Esophagus muscularis mucosa (tissue), 4 donors: Measurements from ENCODE around the gene ASTN2. TPM values are rescaled to one million over a fixed set of nuclear protein-coding genes. Genes with fewer than 3 reads are reported as not detected.

Experiments
- DNase-seq: peaks from one replicate; pipeline ENCODE4 v3.0.0-alpha.2; 2017; ENCODE audit errors: extremely low spot score
- H3K27ac ChIP-seq, 4 donors: fragments of 200-600 bp; sonication (generic); replicated peaks in 1 of 4; 1 replicate in 3 of 4; 2 replicates in 1 of 4; pipeline ENCODE4 v1.5.1; 2016 to 2019; ENCODE audit warnings: mild to moderate bottlenecking in 1 of 4
- H3K27me3 ChIP-seq, 4 donors: fragments of 200-600 bp; sonication (generic); one replicate each; pipeline versions ENCODE4 v1.5.1 to v1.6.0; 2016 to 2019
- H3K36me3 ChIP-seq, 4 donors: fragments of 200-600 bp; sonication (generic); one replicate each; pipeline ENCODE4 v1.5.1; 2016 to 2019
- H3K4me1 ChIP-seq, 4 donors: fragments of 200-600 bp; sonication (generic); one replicate each; pipeline ENCODE4 v1.5.1; 2016 to 2019
- H3K4me3 ChIP-seq, 4 donors: fragments of 200-600 bp; sonication (generic); 1 replicate in 2 of 4; 2 replicates in 2 of 4; pipeline ENCODE4 v1.5.1; 2016 to 2019; ENCODE audit warnings: mild to moderate bottlenecking in 4 of 4, moderate library complexity in 1 of 4
- H3K9me3 ChIP-seq, 4 donors: fragments of 200-600 bp; sonication (generic); 1 replicate in 3 of 4; 2 replicates in 1 of 4; pipeline ENCODE4 v1.5.1; 2016 to 2019
- EP300 ChIP-seq: sonication (generic); formaldehyde crosslinking; IDR thresholded peaks from one replicate; pipeline ENCODE4 v1.6.1; 2017; ENCODE audit warnings: antibody characterized with exemption
- POLR2A ChIP-seq: fragments of 450-650 bp; IDR thresholded peaks from one replicate; pipeline ENCODE4 v1.6.1; 2017; ENCODE audit warnings: antibody characterized with exemption, moderate library complexity, mild to moderate bottlenecking, low read depth
- POLR2AphosphoS5 ChIP-seq, 2 donors: sonication (generic); formaldehyde crosslinking; IDR thresholded peaks; one replicate each; pipeline ENCODE4 v1.6.1; 2017; ENCODE audit warnings: antibody characterized with exemption in 2 of 2
- WGBS: methylation state at CpG from one replicate; pipeline ENCODE4 v1.1.5; 2018; 5-methylcytosine and 5-hydroxymethylcytosine counted together
- intact Hi-C: fragments of 100-400 bp; cut with DNase I; formaldehyde crosslinking; loops from one replicate; pipeline ENCODE4 v1.15.1; 2023
- total RNA-seq, 4 donors: library from RNA; depleted of rRNA; stranded (reverse); fragments of >200 nt; gene quantifications; one replicate each; pipeline versions ENCODE4 v1.1.0 to v1.2.1, GENCODE V29; 2016
- TF ChIP-seq, protein P1 (sequence below), 3 experiments: fragments of 200-600 bp in 2 of 3; fragments of 450-650 bp in 1 of 3; sonication (generic) in 2 of 3; IDR thresholded peaks; one replicate each; pipeline ENCODE4 v1.5.1; 2017 to 2019; ENCODE audit warnings: antibody characterized with exemption in 3 of 3, mild to moderate bottlenecking in 2 of 3, moderate library complexity in 1 of 3

Gene ASTN2
- total RNA-seq, 4 donors from 2014 or later: 4.2 to 6.9 (median 5.5) TPM

DNA sequence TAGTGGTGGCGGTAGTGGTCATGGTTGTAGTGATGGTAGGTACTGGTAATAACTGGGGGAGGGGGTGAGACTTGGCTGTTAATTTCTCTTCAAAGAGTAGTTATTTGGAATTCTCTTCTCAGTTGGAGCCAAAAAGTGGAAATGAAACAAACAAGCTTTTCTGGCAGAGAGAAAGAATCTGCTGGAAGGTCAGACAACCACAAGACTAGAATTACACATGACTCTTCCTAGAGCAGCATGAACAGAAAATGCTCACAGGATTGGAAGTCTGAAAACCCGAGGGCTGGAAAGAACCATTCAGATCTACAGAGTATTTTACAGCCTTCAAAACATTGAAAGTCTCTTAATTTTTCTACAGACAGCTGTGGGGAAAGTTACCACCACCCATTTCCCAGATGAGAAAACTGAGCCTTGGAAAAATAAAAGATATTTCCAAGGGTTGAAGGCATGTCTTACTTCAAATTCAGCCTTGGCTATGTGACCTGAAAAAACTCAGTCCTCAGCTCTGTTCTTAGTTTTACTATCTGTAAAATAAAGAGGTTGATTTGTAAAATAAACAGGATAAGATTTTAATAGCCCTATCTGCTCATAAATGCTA lies 770.7 kb downstream of the ASTN2 start:
- Histone ChIP-seq H3K27me3 (no peaks in the 10 kb centered on the region), H3K27ac (no peak overlapping the region), H3K36me3 (no peaks in the 10 kb centered on the region), H3K4me1 (peaks cover 0 to 31% (median 20%) of the 10 kb centered on the region in 4 donors), H3K4me3 (no peak overlapping the region), H3K9me3 (no peaks in the 10 kb centered on the region)
- 87% methylated on average over 2 of the region's 2 CpGs for WGBS
- DNase-seq: no peak
- no peak for TF ChIP-seq EP300
- TF ChIP-seq, protein P1, sequence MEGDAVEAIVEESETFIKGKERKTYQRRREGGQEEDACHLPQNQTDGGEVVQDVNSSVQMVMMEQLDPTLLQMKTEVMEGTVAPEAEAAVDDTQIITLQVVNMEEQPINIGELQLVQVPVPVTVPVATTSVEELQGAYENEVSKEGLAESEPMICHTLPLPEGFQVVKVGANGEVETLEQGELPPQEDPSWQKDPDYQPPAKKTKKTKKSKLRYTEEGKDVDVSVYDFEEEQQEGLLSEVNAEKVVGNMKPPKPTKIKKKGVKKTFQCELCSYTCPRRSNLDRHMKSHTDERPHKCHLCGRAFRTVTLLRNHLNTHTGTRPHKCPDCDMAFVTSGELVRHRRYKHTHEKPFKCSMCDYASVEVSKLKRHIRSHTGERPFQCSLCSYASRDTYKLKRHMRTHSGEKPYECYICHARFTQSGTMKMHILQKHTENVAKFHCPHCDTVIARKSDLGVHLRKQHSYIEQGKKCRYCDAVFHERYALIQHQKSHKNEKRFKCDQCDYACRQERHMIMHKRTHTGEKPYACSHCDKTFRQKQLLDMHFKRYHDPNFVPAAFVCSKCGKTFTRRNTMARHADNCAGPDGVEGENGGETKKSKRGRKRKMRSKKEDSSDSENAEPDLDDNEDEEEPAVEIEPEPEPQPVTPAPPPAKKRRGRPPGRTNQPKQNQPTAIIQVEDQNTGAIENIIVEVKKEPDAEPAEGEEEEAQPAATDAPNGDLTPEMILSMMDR (IDR thresholded peaks at IDR 0.05): no peak
- no peak for TF ChIP-seq POLR2AphosphoS5 (IDR thresholded peaks at IDR 0.05)
- TF ChIP-seq POLR2A: no peak
- intact Hi-C loops: no loop called here

DNA sequence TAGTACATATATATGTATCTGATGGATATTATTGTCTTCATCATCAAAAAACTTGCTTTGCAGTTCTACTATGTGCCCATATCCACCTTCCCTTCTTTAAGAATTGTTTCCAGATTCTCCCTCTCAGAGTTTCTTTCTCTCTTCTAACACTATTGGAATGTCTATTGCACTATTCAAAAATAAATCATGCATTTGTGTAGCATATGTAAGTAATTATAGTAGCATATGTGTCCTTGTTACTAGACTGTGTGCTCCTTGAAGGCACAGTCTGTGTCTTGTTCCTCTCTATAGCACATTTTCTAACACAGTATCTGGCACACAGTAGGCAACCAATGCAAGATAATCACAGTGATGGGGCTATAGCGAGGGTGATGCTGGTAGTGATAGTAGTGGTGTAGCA lies 771.2 kb downstream of the ASTN2 start:
- no peak for TF ChIP-seq POLR2AphosphoS5 (IDR thresholded peaks at IDR 0.05)
- no peak for TF ChIP-seq POLR2A
- TF ChIP-seq, protein P1 (IDR thresholded peaks at IDR 0.05): no peak
- no peak for TF ChIP-seq EP300
- peaks cover 0 to 31% (median 22%) of the 10 kb centered on the region in 4 donors for H3K4me1 ChIP-seq
- 100% methylated on average over 1 of the region's 1 CpG for WGBS
- no peak overlapping the region for H3K4me3 ChIP-seq
- DNase-seq: no peak
- intact Hi-C loops: no loop called here
- no peaks in the 10 kb centered on the region for H3K36me3 ChIP-seq
- H3K27me3 ChIP-seq: no peaks in the 10 kb centered on the region
- no peak overlapping the region for H3K27ac ChIP-seq
- H3K9me3 ChIP-seq: no peaks in the 10 kb centered on the region

DNA sequence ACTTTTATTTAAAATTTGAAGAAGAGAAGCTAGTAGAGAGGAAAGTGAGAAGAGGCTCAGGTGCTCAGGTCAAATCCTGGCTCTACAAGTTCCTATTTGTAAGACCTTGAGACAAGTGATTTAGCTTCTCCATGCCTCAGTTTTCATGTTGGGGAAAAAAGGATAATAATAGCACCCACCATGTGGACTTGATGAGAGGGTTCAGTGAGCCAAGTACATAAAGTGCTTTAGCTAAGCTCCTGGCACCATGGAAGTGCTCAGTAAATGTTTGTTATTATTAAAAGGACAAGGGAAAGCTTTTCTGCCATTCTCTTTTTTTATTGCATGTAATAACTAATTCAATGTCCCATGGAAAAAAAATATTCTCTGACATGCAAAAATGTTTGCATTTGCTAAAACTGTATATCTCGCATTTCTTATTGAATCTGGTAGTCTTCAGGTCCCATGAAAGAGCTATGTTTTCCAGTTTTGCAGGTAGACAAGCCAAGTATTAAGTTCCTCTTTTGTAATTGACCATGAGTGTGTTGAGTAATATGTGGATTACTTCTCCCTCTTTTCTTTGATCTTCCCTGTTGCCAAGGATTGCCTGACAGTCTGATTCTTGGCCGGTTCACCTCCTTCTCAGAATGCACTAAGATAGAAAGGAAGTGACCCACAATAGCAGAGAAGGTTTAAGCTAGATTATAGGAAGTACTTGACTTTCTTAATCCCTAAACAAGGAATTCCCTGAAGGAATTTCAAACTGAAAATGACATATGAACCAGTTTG lies 773.4 kb downstream of the ASTN2 start:
- peak overlapping the region in 1 of 4 donors; percentile 42 for H3K27ac ChIP-seq
- intact Hi-C loops: no loop called here

DNA sequence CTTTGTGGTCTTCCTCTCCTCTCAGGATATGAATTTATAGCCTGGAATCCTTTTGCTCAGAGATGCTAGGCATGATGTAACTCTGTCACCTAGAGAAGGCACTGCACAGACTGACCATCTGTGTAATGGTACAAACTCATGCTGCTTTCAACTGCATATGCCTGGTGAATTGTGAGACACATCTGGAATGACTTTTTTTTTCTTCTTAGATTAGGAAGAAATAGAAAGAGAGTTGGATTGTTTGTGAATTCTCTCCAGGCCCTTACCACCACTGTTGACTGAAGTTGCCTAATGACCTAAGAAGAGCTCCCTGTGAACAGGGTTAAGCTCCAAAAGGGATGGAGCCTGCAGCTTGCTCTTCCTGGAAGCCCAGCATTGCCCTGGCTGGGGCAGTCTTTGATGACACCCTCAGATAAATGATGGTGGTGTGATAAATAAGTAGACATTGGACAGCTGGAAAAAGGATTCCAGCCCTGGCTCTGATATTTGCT lies 775.6 kb downstream of the ASTN2 start:
- DNase-seq: peak; percentile 93
- H3K9me3 ChIP-seq: no peaks in the 10 kb centered on the region
- no peak overlapping the region for H3K4me3 ChIP-seq
- intact Hi-C loops: no loop called here
- peak overlapping the region in 1 of 4 donors; percentile 56 for H3K27ac ChIP-seq
- H3K36me3 ChIP-seq: no peaks in the 10 kb centered on the region
- H3K27me3 ChIP-seq: no peaks in the 10 kb centered on the region
- peaks cover 0 to 25% (median 17%) of the 10 kb centered on the region in 4 donors for H3K4me1 ChIP-seq
- TF ChIP-seq EP300 (no peak), POLR2AphosphoS5 (IDR thresholded peaks at IDR 0.05) (no peak), POLR2A (no peak)
- TF ChIP-seq, protein P1 (IDR thresholded peaks at IDR 0.05): no peak

More for the DNA sequence above, 773.4 kb downstream of the ASTN2 start:
- no peak for DNase-seq
- peaks cover 0 to 31% (median 22%) of the 10 kb centered on the region in 4 donors for H3K4me1 ChIP-seq
- no peaks in the 10 kb centered on the region for H3K9me3 ChIP-seq
- H3K27me3 ChIP-seq: no peaks in the 10 kb centered on the region
- H3K4me3 ChIP-seq: no peak overlapping the region
- WGBS: 61% methylated on average over 2 of the region's 2 CpGs
- no peaks in the 10 kb centered on the region for H3K36me3 ChIP-seq
- no peak for TF ChIP-seq EP300

DNA sequence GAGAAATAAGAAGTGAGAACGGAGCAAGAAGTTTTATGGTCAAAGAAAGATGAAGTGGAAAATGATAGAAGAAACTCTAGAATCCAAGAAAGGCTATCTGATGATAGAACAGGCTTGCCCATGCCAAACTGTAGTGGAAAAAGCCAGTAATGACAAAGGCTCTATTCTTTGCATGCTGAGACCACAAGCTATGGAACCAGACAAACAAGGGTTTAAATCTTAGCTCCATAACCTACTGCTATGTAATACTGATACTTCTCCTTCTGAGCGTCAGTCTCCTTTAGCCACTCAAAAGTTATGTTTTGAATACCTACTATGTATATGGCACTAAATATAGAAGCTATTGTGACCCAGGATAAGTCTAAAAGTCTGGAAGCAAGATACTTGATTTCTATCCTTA lies 778.9 kb downstream of the ASTN2 start:
- Histone ChIP-seq H3K36me3 (no peaks in the 10 kb centered on the region), H3K27ac (no peak overlapping the region), H3K9me3 (no peaks in the 10 kb centered on the region), H3K4me3 (no peak overlapping the region), H3K27me3 (no peaks in the 10 kb centered on the region), H3K4me1 (peaks cover 0 to 13% (median 3%) of the 10 kb centered on the region in 4 donors)
- no peak for DNase-seq
- WGBS: 94% methylated on average over 2 of the region's 2 CpGs
- intact Hi-C loops: no loop called here
- TF ChIP-seq POLR2AphosphoS5 (IDR thresholded peaks at IDR 0.05) (no peak), POLR2A (no peak), EP300 (no peak)
- TF ChIP-seq, protein P1 (IDR thresholded peaks at IDR 0.05): no peak
